Nephron (organoid): ENCODE measurements around the gene ORC6.
"Not testable (repeated sequence)": the region's sequence is repeated elsewhere in the genome, so short reads cannot be mapped to it uniquely, and the experiment has no call there.

Experiments
- H3K27ac Mint-ChIP-seq, 3 experiments: 2 replicates each; pipeline ENCODE4 v1.8.0; 2020; ENCODE audit warnings: mixed read lengths in 3 of 3, mild to moderate bottlenecking in 2 of 3, moderate library complexity in 1 of 3
- H3K27me3 Mint-ChIP-seq: 2 replicates; pipeline ENCODE4 v1.8.0; 2021; ENCODE audit warnings: low read depth, mild to moderate bottlenecking, moderate library complexity, mixed read lengths
- H3K36me3 Mint-ChIP-seq: 2 replicates; pipeline ENCODE4 v1.8.0; 2020; ENCODE audit warnings: low read depth, mixed read lengths
- H3K4me1 Mint-ChIP-seq: 2 replicates; pipeline ENCODE4 v1.8.0; 2020; ENCODE audit warnings: mixed read lengths
- H3K4me3 Mint-ChIP-seq, 3 experiments: 2 replicates each; pipeline ENCODE4 v1.8.0; 2020; ENCODE audit warnings: mild to moderate bottlenecking in 3 of 3, mixed read lengths in 3 of 3, moderate library complexity in 2 of 3
- H3K9me3 Mint-ChIP-seq: 2 replicates; pipeline ENCODE4 v1.8.0; 2020; ENCODE audit warnings: mixed read lengths
- TF ChIP-seq, protein P1 (sequence below), 3 experiments: fragments of 200-600 bp; sonication (generic); IDR thresholded peaks; one replicate each; pipeline ENCODE4 v1.5.0; 2021; ENCODE audit warnings: antibody characterized with exemption in 3 of 3; ENCODE audit not compliant: unreplicated experiment in 3 of 3

ORC6 gene

GRCh38 chr16:46658925-46659324, 30.5 kb upstream of the ORC6 start:
- no peak overlapping the region for H3K4me3 Mint-ChIP-seq
- TF ChIP-seq, protein P1, sequence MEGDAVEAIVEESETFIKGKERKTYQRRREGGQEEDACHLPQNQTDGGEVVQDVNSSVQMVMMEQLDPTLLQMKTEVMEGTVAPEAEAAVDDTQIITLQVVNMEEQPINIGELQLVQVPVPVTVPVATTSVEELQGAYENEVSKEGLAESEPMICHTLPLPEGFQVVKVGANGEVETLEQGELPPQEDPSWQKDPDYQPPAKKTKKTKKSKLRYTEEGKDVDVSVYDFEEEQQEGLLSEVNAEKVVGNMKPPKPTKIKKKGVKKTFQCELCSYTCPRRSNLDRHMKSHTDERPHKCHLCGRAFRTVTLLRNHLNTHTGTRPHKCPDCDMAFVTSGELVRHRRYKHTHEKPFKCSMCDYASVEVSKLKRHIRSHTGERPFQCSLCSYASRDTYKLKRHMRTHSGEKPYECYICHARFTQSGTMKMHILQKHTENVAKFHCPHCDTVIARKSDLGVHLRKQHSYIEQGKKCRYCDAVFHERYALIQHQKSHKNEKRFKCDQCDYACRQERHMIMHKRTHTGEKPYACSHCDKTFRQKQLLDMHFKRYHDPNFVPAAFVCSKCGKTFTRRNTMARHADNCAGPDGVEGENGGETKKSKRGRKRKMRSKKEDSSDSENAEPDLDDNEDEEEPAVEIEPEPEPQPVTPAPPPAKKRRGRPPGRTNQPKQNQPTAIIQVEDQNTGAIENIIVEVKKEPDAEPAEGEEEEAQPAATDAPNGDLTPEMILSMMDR (IDR thresholded peaks at IDR 0.05; ENCODE audit: unreplicated experiment in 3 of 3): no peak
- no peaks in the 10 kb centered on the region for H3K9me3 Mint-ChIP-seq
- no peaks in the 10 kb centered on the region for H3K27me3 Mint-ChIP-seq
- peaks cover 69% of the 10 kb centered on the region for H3K36me3 Mint-ChIP-seq
- H3K27ac Mint-ChIP-seq: no peak overlapping the region
- H3K4me1 Mint-ChIP-seq: no peaks in the 10 kb centered on the region

- H3K27me3 Mint-ChIP-seq: no peaks in the 10 kb centered on the region
- H3K4me1 Mint-ChIP-seq: no peaks in the 10 kb centered on the region
- no peak overlapping the region for H3K4me3 Mint-ChIP-seq
- no peak overlapping the region for H3K27ac Mint-ChIP-seq
- TF ChIP-seq, protein P1 (IDR thresholded peaks at IDR 0.05; ENCODE audit: unreplicated experiment in 3 of 3): no peak
- H3K9me3 Mint-ChIP-seq: no peaks in the 10 kb centered on the region
- H3K36me3 Mint-ChIP-seq: peaks cover 79% of the 10 kb centered on the region
Measured at GRCh38 chr16:46662123-46662522, 27.3 kb upstream of the ORC6 start.

DNA sequence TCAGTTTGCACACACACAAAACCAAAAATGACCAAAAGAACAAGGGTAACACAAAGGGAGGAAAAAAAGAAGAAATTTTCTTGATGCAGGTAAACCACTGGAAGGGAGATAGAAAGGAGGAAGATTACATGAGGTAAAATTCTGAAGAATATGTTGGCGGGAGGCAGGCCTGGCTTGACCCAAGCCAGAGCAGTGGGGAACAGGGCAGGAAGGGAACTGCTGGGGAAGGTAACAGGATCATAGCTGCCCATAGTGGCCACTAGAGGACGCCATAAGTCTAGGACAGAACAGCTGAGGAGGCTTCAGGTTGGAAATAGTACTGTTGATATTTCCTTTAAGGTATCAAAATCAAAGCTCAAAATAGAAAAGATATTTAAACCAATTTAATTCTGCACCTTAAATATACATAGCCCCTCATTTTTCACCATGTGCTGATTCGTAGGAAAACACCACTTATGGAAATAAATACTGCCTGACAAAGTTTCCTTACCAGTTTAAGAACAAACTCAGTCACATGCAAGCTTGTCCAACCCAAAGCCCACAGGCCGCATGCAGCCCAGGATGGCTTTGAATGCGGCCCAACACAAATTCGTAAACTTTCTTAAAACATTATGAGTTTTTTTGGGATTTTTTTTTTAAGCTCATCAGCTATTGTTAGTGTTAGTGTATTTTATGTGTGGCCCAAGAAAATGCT, 16.0 kb upstream of the ORC6 start:
- no peak overlapping the region for H3K27ac Mint-ChIP-seq
- H3K4me1 Mint-ChIP-seq: no peaks in the 10 kb centered on the region
- TF ChIP-seq, protein P1 (IDR thresholded peaks at IDR 0.05; ENCODE audit: unreplicated experiment in 3 of 3): peak; percentile 60 to 84 (median 70)
- no peaks in the 10 kb centered on the region for H3K27me3 Mint-ChIP-seq
- H3K36me3 Mint-ChIP-seq: peaks cover 75% of the 10 kb centered on the region
- no peak overlapping the region for H3K4me3 Mint-ChIP-seq
- no peaks in the 10 kb centered on the region for H3K9me3 Mint-ChIP-seq

GRCh38 chr16:46677943-46678342, 11.5 kb upstream of the ORC6 start:
- H3K36me3 Mint-ChIP-seq: peaks cover 66% of the 10 kb centered on the region
- H3K4me1 Mint-ChIP-seq, H3K27me3 Mint-ChIP-seq, H3K27ac Mint-ChIP-seq, H3K4me3 Mint-ChIP-seq, H3K9me3 Mint-ChIP-seq: not testable (repeated sequence)

DNA sequence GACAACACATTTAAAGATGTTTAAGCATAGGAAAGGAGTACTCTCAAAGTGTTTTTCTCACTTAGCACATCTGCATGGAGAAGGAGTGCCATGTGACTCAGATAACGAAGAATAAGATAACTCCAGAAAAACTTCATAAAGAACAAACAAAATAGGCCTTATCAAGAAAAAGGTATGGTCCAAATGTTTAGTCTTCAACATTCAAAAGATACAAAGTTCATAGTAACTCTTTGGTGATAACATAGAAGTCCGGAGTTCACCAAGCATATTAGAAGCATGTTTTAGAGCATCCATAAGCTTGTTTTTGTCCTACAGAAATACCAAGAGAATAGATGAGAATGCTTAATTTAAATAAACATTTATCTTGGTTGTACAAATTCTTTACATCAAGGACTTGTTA, 7.6 kb upstream of the ORC6 start:
- not testable (repeated sequence) for H3K4me3 Mint-ChIP-seq, H3K9me3 Mint-ChIP-seq, H3K27ac Mint-ChIP-seq, H3K27me3 Mint-ChIP-seq
- peaks cover 15% of the 10 kb centered on the region for H3K4me1 Mint-ChIP-seq
- H3K36me3 Mint-ChIP-seq: peaks cover 38% of the 10 kb centered on the region

DNA sequence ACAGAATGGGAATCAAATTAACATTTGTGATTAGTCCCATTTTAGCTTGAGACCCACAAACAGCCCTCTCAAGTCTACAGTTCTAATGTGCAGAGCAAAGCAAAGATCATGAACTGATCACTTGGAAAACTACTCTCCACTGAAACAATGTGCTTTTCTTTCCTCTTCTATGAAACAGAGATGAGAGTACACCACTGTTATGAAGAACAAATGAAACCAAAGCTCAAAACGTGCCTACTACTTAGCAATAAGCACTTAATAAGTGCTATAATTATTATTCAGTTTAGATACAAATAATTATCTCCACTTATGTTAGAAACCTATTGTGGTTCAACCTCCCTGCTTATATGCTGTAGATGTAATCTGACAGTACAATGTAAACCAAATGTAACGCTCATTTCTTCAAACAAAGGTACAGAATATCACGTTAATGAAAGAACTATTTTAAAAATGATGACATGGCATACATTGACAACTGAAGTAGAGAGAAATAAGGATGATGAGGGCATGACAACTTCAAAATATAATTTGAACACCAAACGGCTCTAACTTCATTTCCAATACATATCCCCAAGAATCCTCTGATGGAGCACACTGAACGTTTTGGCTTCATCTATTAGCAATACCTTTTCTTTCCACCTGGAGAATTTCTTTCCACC, 2.5 kb upstream of the ORC6 start:
- peak overlapping the region in 2 of 3 experiments; percentile 44 to 51 for H3K4me3 Mint-ChIP-seq
- H3K36me3 Mint-ChIP-seq: peaks cover 3% of the 10 kb centered on the region
- TF ChIP-seq, protein P1 (IDR thresholded peaks at IDR 0.05; ENCODE audit: unreplicated experiment in 3 of 3): no peak
- H3K27ac Mint-ChIP-seq: no peak overlapping the region
- peaks cover 43% of the 10 kb centered on the region for H3K4me1 Mint-ChIP-seq
- H3K27me3 Mint-ChIP-seq: no peaks in the 10 kb centered on the region
- no peaks in the 10 kb centered on the region for H3K9me3 Mint-ChIP-seq

DNA sequence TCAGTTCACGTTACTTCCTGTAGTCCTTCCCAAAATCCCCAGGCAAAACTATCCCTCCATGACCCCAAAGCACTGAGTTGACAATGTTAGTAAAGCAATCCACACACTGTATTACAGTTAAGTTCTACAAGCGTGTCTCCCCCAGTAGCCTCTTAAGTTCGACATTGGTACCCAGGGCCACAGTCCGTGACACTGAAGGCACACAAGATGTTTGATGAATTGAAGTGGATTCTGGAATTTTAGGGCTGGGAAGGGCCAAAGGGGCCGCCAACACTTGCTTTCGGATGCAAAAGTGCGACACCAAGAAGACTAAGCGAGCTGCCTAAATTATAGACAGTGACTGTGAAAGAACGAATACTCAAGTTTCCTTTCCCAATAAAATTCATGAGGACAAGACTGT, 2.0 kb upstream of the ORC6 start:
- TF ChIP-seq, protein P1 (IDR thresholded peaks at IDR 0.05; ENCODE audit: unreplicated experiment in 3 of 3): no peak
- no peak overlapping the region for H3K27ac Mint-ChIP-seq
- peaks cover 5% of the 10 kb centered on the region for H3K36me3 Mint-ChIP-seq
- H3K4me1 Mint-ChIP-seq: peaks cover 47% of the 10 kb centered on the region
- no peak overlapping the region for H3K4me3 Mint-ChIP-seq
- H3K27me3 Mint-ChIP-seq: no peaks in the 10 kb centered on the region
- no peaks in the 10 kb centered on the region for H3K9me3 Mint-ChIP-seq
